ENCODE results near the gene SND1.

Gene SND1

DNA sequence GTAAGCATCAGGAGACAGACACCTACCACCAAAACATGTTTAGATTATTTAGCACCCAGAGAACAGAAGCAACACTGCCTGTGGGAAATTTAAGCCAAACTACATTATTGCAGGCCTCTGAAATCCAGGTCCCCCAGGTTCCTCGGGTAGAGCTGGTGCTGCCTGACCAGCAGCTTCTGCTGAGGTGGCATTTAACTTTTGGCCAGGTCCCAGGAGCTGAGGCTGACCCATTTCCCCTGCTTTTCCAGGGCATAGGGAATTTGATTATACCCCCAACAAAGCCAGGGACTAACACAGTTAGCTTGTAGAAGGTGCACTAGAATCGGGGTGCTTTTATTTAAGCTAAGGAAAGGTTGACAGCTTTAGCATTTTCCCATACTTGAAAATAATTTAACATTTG lies 374.6 kb downstream of the SND1 start:
- Histone ChIP-seq H3K36me3 (replicated peaks; ENCODE audit: insufficient read depth, low read length) (no peaks in the 10 kb centered on the region; the same call in 1 of the 2 replicates), H3K4me1 (ENCODE audit: low read length) (no peaks in the 10 kb centered on the region), H4K20me1 (ENCODE audit: insufficient read depth, low read length) (no peaks in the 10 kb centered on the region), H3F3A (ENCODE audit: insufficient read depth, low read length) (no peaks in the 10 kb centered on the region), H3K27me3 (replicated peaks; ENCODE audit: insufficient read depth, low read length) (no peaks in the 10 kb centered on the region), H3K9me3 (replicated peaks; ENCODE audit: insufficient read depth, low read length) (no peaks in the 10 kb centered on the region), H3K27ac (ENCODE audit: low read length) (no peak overlapping the region), H3K9ac (ENCODE audit: low read length) (no peak overlapping the region), H2AFZ (ENCODE audit: low read length) (no peak overlapping the region), H3K4me3 (ENCODE audit: low read length) (no peak overlapping the region), H3K9me2 (replicated peaks; ENCODE audit: insufficient read depth, low read length) (no peaks in the 10 kb centered on the region), H3K4me2 (ENCODE audit: low read depth, low read length) (no peak overlapping the region), H3K79me2 (ENCODE audit: low read length) (peaks cover 68% of the 10 kb centered on the region)
- no peak for DNase-seq
- TF ChIP-seq CTCF (IDR thresholded peaks at IDR 0.05; ENCODE audit: low read length) (no peak), EZH2phosphoT487 (IDR thresholded peaks at IDR 0.05; ENCODE audit: low read length) (no peak), EZH2 (optimal IDR thresholded peaks at IDR 0.05; ENCODE audit: low read depth, low read length) (no peak)

GRCh38 chr7:128027485-128027980 lies 375.5 kb downstream of the SND1 start:
- Histone ChIP-seq H2AFZ (ENCODE audit: low read length) (no peak overlapping the region), H3F3A (ENCODE audit: insufficient read depth, low read length) (no peaks in the 10 kb centered on the region), H4K20me1 (ENCODE audit: insufficient read depth, low read length) (no peaks in the 10 kb centered on the region), H3K36me3 (replicated peaks; ENCODE audit: insufficient read depth, low read length) (no peaks in the 10 kb centered on the region; the same call in 1 of the 2 replicates), H3K4me1 (ENCODE audit: low read length) (no peaks in the 10 kb centered on the region), H3K9me2 (replicated peaks; ENCODE audit: insufficient read depth, low read length) (no peaks in the 10 kb centered on the region), H3K79me2 (ENCODE audit: low read length) (peaks cover 62% of the 10 kb centered on the region), H3K27me3 (replicated peaks; ENCODE audit: insufficient read depth, low read length) (no peaks in the 10 kb centered on the region), H3K4me2 (ENCODE audit: low read depth, low read length) (no peak overlapping the region), H3K27ac (ENCODE audit: low read length) (no peak overlapping the region), H3K9me3 (replicated peaks; ENCODE audit: insufficient read depth, low read length) (no peaks in the 10 kb centered on the region), H3K9ac (ENCODE audit: low read length) (no peak overlapping the region), H3K4me3 (ENCODE audit: low read length) (no peak overlapping the region)
- no peak for DNase-seq
- TF ChIP-seq EZH2phosphoT487 (IDR thresholded peaks at IDR 0.05; ENCODE audit: low read length) (no peak), EZH2 (optimal IDR thresholded peaks at IDR 0.05; ENCODE audit: low read depth, low read length) (no peak), CTCF (IDR thresholded peaks at IDR 0.05; ENCODE audit: low read length) (no peak)

DNA sequence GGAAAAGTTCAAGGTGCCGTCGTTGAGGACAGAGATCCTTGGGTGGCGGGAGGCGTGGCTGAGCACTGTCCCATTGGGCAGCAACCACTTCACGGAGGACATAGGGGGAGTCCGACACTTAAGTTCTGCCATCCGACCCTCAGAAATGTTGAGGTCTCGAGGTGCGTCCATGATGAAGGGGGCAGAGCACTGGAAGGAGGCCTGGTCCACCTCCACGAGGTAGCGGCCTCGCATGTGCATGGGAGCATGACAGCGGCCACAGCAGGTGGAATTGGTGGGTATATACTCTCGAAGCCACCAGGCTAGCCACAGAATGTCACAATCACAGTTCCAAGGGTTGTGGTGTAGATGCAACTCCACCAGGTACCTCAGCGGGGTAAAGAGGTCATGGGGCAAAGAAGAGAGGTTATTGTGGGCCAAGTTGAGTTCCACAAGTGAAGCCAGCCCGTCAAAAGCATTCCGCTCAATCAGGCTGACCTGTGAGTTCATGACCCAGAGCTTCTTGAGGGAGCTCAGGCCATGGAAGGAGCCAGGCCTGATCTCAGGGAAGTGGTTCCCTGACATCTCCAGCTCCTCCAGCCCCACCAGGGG lies 377.5 kb downstream of the SND1 start:
- no peak overlapping the region for H3K4me3 ChIP-seq (ENCODE audit: low read length)
- no peaks in the 10 kb centered on the region for H3K9me2 ChIP-seq (replicated peaks; ENCODE audit: insufficient read depth, low read length)
- H3K27ac ChIP-seq (ENCODE audit: low read length), result no peak overlapping the region
- H3K27me3 ChIP-seq (replicated peaks; ENCODE audit: insufficient read depth, low read length), result no peaks in the 10 kb centered on the region
- peaks cover 12% of the 10 kb centered on the region for H3F3A ChIP-seq (ENCODE audit: insufficient read depth, low read length)
- H3K4me1 ChIP-seq (ENCODE audit: low read length), result peaks cover 14% of the 10 kb centered on the region
- no peak overlapping the region for H3K4me2 ChIP-seq (ENCODE audit: low read depth, low read length)
- 0 out of 2 replicates have a peak, but pooled peaks cover 2% of the 10 kb centered on the region for H4K20me1 ChIP-seq (ENCODE audit: insufficient read depth, low read length)
- H3K9ac ChIP-seq (ENCODE audit: low read length), result no peak overlapping the region
- no peak for DNase-seq
- peaks cover 58% of the 10 kb centered on the region for H3K79me2 ChIP-seq (ENCODE audit: low read length)
- no peaks in the 10 kb centered on the region; the same call in 1 of the 2 replicates for H3K36me3 ChIP-seq (replicated peaks; ENCODE audit: insufficient read depth, low read length)
- TF ChIP-seq CTCF (IDR thresholded peaks at IDR 0.05; ENCODE audit: low read length), result no peak
- no peak for TF ChIP-seq EZH2 (optimal IDR thresholded peaks at IDR 0.05; ENCODE audit: low read depth, low read length)
- TF ChIP-seq EZH2phosphoT487 (IDR thresholded peaks at IDR 0.05; ENCODE audit: low read length), result no peak
- no peak overlapping the region for H2AFZ ChIP-seq (ENCODE audit: low read length)
- no peaks in the 10 kb centered on the region for H3K9me3 ChIP-seq (replicated peaks; ENCODE audit: insufficient read depth, low read length)

Data from MM.1S (cell line).